Measurements from ENCODE around the gene AARS2. TPM values are rescaled to one million over a fixed set of nuclear protein-coding genes. Genes with fewer than 3 reads are reported as not detected.

Gene AARS2
- total RNA-seq, 4 donors from 2014 or later = 13.9 to 17.7 (median 16.4) TPM

- H3K4me1 ChIP-seq = peaks cover 14% of the 10 kb centered on the region
- peak overlapping the region; percentile 50 for H3K4me3 ChIP-seq
- no peak for DNase-seq (ENCODE audit: low spot score in 2 of 2)
- WGBS = 0% methylated on average over 18 of the region's 86 CpGs
- H3K27me3 ChIP-seq = peaks cover 48% of the 10 kb centered on the region
- H3K36me3 ChIP-seq = peaks cover 24% of the 10 kb centered on the region
- no peaks in the 10 kb centered on the region for H3K9me3 ChIP-seq
- no peak overlapping the region for H3K27ac ChIP-seq
- no peak for TF ChIP-seq POLR2A (IDR thresholded peaks at IDR 0.05)
- TF ChIP-seq, protein P1, sequence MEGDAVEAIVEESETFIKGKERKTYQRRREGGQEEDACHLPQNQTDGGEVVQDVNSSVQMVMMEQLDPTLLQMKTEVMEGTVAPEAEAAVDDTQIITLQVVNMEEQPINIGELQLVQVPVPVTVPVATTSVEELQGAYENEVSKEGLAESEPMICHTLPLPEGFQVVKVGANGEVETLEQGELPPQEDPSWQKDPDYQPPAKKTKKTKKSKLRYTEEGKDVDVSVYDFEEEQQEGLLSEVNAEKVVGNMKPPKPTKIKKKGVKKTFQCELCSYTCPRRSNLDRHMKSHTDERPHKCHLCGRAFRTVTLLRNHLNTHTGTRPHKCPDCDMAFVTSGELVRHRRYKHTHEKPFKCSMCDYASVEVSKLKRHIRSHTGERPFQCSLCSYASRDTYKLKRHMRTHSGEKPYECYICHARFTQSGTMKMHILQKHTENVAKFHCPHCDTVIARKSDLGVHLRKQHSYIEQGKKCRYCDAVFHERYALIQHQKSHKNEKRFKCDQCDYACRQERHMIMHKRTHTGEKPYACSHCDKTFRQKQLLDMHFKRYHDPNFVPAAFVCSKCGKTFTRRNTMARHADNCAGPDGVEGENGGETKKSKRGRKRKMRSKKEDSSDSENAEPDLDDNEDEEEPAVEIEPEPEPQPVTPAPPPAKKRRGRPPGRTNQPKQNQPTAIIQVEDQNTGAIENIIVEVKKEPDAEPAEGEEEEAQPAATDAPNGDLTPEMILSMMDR (IDR thresholded peaks at IDR 0.05) = no peak
- no peak for TF ChIP-seq POLR2AphosphoS5 (IDR thresholded peaks at IDR 0.05)
- no peak for TF ChIP-seq EP300 (IDR thresholded peaks at IDR 0.05)
These were observed 15.8 kb downstream of the AARS2 start for GRCh38 chr6:44297063-44298038.

- Histone ChIP-seq H3K36me3 (peaks cover 1% of the 10 kb centered on the region), H3K4me3 (no peak overlapping the region), H3K27ac (no peak overlapping the region), H3K27me3 (peaks cover 70% of the 10 kb centered on the region), H3K4me1 (peaks cover 14% of the 10 kb centered on the region), H3K9me3 (no peaks in the 10 kb centered on the region)
- WGBS = 78% methylated on average over 7 of the region's 7 CpGs
- TF ChIP-seq EP300 (IDR thresholded peaks at IDR 0.05) (no peak), POLR2A (IDR thresholded peaks at IDR 0.05) (no peak), POLR2AphosphoS5 (IDR thresholded peaks at IDR 0.05) (no peak)
- TF ChIP-seq, protein P1 (IDR thresholded peaks at IDR 0.05) = no peak
- DNase-seq (ENCODE audit: low spot score in 2 of 2) = no peak
These were observed 18.0 kb downstream of the AARS2 start for GRCh38 chr6:44294832-44295791.

DNA sequence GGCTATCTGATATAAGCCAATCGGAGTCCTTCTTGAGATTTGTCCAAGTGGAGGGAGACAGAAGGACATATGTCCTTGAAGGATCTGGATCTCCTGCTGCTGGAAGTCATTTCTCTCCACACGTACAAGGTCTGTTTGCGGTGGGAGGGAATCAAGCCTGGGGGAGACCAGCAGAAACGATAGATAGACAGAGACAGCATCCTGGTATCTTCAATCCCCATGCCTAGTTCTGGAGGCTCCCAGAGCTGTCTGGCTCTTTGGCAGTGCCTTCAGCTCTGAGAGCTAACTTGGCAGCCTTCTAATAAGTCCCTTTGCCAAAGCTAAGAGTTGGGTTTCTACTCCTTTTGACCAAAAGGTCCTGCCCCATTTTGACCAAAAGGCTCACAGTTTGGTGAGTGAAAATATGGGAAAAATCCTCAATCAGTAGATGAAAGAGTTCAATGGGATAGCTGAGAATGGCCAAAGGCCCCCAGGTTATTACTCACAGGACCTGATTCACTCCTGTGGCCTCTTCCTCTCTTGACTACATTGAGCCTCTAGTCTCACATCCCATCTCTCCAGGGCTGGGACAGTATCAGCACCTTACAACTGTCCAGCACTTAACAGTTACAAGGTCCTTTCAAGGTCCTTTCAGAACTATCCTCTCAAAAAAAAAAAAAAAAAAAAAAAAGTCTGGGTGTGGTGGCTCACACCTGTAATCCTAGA is 20.3 kb downstream of the AARS2 start:
- WGBS = 73% methylated on average over 4 of the region's 4 CpGs
- no peaks in the 10 kb centered on the region for H3K9me3 ChIP-seq
- no peak overlapping the region for H3K4me3 ChIP-seq
- H3K36me3 ChIP-seq = no peaks in the 10 kb centered on the region
- TF ChIP-seq POLR2A (IDR thresholded peaks at IDR 0.05) (no peak), EP300 (IDR thresholded peaks at IDR 0.05) (no peak)
- TF ChIP-seq, protein P1 (IDR thresholded peaks at IDR 0.05) = no peak
- H3K27me3 ChIP-seq = peaks cover 80% of the 10 kb centered on the region
- peaks cover 13% of the 10 kb centered on the region for H3K4me1 ChIP-seq
- DNase-seq (ENCODE audit: low spot score in 2 of 2) = no peak
- no peak overlapping the region for H3K27ac ChIP-seq

DNA sequence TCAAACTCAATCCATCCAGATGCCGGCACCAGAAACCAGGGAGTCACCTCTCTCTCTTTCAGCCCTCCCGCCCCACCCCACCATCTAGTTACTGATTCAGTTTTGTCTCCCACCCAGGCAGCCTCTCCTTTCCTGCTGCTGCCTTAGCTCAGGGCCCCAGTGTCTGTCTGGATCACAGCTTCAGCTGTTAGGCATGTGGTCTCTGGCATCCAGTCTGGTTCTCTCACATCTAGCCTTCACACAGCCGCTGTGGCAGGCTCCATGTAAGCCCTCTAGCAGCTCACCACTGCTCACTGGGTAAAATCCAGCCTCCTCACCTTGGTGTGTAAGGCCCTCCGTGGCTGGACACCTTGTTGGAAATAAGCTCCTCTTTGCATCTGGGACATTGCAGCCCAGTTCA is 21.3 kb downstream of the AARS2 start:
- Histone ChIP-seq H3K4me1 (peaks cover 4% of the 10 kb centered on the region), H3K36me3 (no peaks in the 10 kb centered on the region), H3K9me3 (no peaks in the 10 kb centered on the region), H3K27ac (no peak overlapping the region), H3K4me3 (no peak overlapping the region), H3K27me3 (peaks cover 77% of the 10 kb centered on the region)
- no peak for DNase-seq (ENCODE audit: low spot score in 2 of 2)
- TF ChIP-seq POLR2A (IDR thresholded peaks at IDR 0.05) (no peak), POLR2AphosphoS5 (IDR thresholded peaks at IDR 0.05) (no peak), EP300 (IDR thresholded peaks at IDR 0.05) (no peak)
- TF ChIP-seq, protein P1 (IDR thresholded peaks at IDR 0.05) = no peak
- WGBS = 65% methylated on average over 4 of the region's 4 CpGs
